Activated gamma-delta T cell treated with anti-CD3 and anti-CD28 coated beads, Interleukin-2, amount 50 U/mL, for 16 hours (primary cell): Measurements from ENCODE around the gene LSS.
"Not testable (repeated sequence)": the region's sequence is repeated elsewhere in the genome, so short reads cannot be mapped to it uniquely, and the experiment has no call there.

Experiments used
- DNase-seq: peaks from one replicate; pipeline ENCODE4 v3.0.0-alpha.2; 2020; ENCODE audit warnings: low read depth

Gene LSS

DNA sequence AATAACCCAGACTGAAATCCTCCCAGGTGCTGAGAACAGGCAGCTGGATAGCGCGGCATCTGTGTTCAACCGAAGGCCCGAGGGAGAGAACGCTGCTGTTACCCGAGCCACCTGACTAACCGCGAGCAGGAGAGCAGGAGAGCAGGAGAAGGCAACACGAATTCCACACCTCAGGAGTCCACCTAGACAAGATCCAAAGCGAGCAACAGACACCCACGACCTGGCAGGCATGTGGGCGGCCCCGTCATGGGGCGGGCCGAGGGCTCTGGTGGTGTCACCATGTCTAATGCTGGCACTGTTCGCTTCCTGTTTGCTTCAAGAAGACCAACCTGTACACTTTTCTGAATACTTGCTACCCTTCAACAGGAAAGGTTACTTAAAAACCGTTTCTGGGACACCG is 23.4 kb downstream of the LSS start:
- no peak for DNase-seq

DNA sequence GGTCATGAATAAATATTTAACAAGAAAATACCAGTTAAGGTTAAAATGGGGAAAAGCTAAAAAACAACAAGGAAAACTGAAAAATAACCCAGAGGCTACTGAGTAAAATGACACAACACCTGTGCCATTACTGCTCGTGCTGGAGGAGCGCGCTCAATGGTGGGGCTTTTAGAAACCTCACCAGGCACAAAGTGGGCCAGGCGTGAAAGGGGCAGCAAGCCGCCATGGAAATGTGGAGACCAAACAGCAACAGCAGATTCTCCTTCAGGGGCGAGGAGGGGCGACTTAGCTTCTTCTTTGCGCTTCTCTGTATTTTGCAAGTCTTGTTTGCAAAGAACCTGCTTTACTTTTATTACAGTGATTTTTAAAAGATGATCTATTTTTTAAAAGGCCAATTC is 25.4 kb downstream of the LSS start:
- DNase-seq, result no peak

DNA sequence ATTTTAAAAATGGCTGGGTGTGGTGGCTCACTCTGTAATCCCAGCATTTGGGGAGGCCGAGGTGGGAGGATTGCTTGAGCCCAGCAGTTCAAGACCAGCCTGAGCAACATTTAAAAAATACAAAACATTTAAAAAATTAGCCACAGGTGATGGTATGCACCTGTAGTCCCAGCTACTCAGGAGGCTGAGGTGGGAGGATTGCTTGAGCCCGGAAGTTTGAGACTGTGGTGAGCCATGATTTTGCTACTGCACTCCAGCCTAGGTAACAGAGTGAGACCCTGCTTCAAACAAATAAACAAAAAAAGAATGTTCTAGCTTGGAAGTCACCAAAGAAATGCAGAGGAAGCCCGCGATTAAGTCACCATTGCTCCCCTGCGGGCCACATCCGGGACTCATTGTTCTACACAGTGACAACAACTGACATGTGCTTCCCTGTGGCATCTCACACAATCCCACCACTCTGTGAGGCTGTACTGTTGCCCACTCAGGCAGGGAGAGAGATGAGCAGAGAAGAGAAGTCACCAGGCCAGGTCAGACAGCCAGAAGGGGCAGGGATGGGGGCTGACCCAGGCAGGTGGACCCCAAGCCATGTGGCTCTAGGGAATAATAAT is 25.9 kb downstream of the LSS start:
- DNase-seq, result no peak

DNA sequence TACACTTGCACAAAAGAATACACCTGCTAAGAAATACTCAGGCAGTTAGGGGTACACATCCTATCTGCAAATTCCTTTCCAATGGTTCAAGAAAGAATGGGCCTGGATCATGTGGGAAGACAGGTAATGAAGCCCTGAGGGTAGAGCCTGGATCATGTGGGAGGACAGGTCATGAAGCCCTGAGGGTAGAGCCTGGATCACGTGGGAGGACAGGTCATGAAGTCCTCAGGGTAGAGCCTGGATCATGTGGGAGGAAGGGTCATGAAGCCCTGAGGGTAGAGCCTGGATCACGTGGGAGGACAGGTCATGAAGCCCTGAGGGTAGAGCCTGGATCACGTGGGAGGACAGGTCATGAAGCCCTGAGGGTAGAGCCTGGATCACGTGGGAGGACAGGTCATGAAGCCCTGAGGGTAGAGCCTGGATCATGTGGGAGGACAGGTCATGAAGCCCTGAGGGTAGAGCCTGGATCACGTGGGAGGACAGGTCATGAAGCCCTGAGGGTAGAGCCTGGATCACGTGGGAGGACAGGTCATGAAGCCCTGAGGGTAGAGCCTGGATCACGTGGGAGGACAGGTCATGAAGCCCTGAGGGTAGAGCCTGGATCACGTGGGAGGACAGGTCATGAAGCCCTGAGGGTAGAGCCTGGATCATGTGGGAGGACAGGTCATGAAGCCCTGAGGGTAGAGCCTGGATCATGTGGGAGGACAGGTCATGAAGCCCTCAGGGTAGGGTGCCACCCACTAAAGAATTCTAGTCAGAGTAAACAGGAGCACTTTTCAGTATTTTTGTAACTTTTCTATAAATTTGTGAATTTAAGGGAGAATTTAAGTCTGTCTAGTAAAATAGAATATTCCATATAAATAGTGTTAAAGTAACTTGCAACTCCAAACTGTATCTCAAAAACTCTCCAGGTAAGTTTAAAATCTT is 27.4 kb downstream of the LSS start:
- DNase-seq, result not testable (repeated sequence)

DNA sequence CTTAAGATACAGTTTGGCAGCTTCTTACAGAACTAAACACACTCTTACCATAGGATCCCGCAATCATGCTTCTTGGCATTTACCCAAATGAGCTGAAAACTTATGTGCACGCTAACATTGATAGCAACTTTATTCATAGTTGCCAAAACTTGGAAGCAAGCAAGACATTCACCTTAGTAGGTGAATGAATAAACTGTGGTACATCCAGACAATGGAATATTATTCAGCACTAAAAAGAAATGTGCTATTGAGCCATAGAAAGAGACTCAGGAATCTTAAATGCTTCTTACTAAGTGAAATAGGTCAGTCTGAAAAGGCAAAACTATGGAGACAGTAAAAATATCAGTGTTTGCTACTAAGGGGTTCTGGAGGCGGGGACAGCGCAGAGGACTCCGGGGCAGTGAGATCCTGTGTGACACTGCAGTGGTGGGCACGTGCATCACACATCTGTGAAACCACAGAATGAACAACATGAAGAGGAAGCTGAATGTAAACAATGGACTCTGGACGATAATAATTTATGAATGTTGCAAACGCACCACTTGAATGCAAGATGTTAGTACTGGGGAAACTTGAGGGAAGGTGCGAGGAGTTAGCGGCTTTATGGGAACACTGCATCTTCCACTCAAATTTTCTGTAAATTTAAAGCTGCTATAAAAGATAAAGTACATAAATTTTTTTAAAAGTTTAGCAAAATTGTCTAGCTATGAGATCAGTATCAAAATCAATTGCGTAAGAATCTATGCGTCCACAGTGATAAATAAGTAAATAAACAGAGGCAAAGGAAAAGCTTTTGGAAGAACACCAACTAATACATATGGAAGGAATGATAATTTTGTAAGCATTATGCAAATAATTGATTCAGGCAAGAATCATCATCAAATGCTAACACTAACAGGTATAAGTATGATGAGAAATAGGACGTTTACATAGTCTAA is 28.9 kb downstream of the LSS start:
- no peak for DNase-seq

DNA sequence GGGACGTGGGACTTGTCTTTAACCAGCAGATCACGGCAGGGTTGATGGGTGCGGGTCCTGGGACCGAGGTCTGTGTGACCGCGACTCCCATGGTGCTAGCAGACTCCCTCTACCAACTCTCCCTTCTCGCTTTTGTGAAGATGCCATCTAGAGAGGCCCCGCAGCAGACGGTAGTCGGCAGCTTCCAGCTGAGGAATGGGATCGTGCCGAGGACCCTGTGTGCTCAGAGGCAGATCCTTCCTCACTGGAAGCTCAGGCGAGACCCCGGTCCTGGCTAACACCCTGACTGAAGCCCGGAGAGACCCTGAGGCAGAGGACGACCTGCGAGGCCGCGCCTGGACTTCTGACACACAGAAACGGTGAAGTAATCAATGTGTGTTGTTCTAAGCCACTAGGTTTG is 31.8 kb downstream of the LSS start:
- DNase-seq, result no peak

DNA sequence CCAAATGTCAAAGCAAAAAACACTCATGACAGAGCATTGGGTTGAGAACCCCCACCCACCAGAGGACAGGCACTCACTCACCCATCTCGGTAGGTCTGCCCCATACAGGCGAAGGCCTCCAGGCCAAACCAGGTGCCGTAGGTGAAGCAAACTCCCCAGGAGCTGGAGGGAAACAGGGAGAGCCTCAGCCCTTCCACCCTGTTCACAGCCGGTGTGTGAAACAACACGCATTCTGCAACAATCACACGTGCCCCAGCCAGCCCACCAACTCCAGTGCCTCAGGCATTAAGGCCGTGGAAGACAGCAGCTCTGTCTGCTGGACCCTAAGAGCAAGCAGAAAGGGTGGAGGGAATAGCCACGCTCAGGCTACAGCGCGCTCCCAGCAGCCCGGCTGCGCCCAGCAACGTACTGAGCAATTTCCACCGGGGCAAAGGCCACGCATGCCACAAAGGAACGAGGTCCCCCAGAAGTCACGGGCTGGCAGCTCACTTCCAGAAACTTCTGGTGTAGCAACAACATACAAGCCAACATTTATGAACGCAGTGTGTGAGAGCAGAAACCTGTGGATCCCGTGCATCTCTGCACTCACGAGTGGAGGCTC is 32.9 kb downstream of the LSS start:
- no peak for DNase-seq

DNA sequence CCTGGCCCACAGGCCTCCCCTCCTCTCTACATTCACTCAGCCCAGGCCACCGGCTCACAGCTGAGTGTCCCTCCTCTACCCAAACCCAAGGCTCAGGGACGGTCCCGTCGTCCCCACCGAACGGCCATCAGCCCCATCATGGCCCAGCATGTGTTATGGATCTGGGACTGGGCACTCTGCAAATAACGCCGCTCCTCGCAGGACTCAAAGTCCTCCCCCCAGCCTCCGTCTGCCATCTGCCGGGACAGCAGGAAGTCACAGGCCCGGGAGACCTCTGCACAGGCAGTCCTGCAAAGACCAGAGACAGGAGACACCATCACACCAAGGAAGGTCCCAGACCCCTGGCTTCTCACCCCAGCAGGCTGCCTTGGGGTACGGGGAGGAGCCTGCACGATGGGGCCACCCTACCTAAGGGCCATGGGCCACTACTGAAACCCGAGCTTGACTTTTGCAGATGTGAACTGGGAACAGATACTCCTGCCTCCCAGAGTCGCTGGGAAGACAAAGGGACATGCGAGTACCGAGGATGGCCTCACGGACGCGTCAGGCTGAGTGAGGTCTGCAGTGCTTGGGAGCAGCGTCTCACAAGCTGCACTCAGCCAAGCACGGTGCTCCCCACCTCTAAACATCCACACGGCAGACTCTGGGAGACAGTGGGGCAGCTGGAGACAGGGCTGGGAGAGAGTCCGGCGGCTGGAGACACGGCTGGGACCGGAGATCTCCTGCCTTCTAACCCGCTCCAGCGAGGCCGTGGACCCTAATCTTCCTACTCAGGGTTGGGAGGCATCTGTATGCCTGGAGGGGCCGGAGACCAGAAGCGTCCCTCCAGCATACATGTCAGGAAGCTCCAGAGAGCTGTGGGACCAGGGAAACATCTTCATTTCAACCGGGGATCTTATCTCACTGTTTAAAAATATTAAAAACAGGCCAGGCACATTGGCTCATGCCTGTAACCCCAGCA is 33.9 kb downstream of the LSS start:
- DNase-seq, result no peak

DNA sequence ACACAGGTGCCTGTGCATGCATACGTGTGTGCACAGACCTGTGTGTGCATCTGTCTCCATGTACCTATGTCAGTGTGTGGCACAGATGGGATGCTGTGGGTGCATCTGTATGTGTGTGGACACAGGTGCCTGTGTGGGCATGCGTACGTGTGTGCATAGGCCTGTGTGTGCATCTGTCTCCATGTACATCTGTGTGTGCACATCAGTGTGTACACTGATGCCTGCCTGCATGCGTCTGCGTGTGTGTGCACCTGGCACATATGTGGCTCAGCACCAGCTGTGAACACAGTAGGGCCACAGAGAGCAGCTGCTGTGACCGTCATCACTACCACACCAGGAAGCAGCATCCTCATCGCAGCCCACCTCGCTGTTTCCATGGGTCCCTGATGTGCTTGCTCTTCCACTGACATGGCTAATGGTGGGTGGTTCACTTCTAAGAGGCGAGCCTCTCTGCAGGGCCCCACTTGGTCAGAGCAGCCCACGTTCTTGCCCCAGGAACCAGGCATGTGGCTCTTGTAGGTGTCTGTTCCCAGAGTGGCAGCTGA is 34.7 kb downstream of the LSS start:
- DNase-seq, result no peak

DNA sequence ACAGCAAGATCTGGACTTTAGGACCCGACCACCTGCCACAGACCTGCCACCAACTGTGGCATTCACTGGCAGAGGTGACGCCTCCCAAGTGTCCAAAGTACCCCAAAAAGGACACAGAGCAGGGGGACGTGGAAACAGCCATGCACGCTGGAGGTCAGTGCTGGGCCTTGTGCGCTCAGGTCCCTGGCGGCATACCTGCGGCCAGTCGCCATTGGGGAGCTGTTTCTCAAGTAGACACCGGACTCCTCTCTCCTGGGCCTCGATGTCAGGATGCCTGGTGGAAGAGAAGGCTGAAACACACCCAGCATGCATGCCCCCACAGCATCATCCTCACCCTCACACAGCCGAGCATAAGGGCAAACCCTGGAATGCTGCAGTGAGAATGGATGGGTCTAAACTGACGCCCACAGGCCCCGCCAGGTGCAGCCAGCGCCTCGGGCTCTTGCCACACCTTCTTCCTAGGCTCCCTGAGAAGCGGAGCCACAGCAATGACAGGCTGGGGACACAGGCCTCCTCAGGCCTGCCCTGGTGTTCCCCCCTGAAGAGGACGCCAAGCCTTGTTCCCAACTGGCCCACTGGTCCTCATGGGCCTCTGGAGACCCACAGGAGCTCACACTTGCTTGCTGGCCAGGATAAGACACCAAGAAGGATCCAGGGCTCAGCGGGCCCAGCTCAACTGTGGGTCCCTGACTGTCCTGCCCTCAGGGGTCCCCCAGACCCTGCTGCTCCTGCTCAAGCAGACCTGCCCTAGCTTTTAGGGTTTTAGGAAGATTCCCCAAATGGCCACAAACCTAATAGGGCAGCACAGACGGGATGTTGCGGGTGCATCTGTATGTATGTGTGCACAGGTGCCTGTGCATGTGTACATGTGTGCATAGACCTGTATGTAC is 36.6 kb downstream of the LSS start:
- no peak for DNase-seq

DNA sequence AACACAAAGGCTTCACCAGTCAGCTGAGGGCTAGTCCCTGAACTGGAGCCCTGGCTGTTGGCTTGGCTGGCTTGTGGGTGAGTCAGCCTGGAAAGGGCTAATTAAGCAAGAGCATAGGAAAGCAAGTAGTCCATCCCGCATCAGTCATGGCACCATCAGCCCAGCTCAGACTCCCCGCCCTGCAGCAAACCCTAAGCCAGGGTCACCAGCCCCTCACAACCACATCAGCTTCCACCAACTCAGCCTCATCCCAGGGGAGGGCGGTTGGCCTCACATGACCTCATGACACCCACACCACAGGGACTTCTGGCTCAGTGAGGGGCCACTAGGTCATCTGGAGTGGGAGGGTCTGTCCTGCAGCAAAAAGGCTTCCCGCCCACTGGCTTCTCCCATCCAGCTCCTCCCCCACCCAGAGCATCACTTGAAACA is 37.3 kb downstream of the LSS start:
- DNase-seq, result no peak

DNA sequence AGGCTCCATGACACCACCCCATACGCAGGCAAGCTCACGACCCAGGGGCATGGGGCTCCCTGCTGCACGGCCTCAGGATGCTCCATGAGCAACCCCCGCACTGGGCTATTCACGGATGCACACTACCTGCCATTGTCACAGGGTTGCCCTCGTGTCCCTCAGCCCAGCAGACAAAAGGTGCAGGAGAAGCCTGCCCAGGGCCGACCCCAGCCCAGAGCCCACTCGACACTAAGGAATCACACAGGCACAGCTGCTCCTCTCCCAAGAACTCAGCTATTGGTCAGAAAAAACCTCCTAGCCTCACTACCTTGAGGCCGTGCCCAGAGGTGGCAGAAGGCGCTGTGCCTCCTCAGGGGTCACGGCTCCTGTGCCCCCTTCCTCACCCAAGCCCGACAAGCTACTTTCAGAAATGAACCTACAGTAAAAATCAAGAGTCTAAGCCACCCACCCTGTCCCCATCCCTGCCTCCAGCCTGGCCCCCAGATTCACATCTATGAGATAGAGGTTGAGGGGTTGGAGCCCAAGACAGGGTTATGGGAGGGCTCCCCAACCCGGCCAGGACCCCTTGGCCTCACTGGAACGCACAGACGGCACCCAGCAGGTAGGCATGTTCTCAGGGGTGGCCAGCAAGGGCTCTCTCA is 38.0 kb downstream of the LSS start:
- no peak for DNase-seq

DNA sequence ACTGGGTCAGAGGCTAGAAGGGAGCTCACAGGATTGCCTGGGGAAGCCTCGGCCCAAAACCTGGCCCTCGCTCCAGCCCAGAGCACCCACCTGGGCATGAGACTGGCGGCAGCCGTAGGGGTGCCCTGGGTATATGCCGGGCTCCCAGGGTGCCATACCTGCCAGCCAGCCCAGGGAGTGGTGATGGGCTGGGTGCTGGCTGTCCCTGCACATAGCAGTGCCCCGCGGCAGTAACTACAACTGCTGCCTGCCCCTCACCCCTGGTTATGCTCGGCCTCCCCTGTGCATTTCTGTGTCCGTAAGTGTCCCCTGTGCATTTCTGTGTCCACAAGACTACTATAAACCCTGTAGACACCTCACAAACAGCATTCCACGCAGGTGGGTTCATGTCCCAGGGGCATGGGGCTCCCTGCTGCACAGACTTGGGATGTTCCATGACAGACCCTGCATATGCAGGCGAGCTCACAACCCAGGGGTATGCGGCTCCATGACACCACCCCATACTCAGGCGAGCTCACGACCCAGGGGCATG is 38.5 kb downstream of the LSS start:
- DNase-seq, result no peak

DNA sequence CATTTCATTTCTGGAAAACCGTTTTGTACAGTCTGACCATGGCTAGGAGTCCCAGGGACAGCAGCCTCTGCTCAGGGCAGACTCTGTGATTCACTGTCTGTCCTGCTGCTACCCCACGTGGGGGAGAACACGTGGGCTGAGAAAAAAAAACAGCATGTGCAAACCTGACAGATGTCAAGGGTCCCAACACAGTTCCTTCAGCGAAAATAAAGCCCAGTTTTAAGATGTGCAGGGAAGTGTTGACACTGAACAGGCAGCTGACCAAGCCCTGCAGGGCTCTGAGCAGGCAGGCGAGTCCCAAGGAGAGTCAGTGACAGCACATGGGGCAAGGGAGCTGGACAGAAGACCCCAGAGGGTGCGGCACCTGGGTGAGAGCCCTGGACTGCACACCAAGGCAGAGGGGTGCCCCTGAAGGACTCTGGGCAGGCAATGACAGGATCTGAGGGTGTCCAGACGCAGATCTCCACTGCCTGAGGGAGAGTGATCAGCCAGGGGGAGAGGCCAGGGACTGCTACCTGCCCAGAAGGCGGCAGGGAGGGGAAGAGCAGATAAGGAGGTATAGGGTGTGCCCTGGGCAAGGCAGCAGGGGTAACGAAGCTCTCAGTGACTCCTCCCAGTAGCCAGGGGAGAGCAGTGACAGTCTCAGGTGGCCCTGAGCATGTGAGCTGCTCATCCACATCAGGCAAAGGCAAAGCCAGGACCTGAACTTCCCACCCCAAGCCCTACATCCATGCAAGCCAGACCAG is 39.2 kb downstream of the LSS start:
- DNase-seq, result no peak

DNA sequence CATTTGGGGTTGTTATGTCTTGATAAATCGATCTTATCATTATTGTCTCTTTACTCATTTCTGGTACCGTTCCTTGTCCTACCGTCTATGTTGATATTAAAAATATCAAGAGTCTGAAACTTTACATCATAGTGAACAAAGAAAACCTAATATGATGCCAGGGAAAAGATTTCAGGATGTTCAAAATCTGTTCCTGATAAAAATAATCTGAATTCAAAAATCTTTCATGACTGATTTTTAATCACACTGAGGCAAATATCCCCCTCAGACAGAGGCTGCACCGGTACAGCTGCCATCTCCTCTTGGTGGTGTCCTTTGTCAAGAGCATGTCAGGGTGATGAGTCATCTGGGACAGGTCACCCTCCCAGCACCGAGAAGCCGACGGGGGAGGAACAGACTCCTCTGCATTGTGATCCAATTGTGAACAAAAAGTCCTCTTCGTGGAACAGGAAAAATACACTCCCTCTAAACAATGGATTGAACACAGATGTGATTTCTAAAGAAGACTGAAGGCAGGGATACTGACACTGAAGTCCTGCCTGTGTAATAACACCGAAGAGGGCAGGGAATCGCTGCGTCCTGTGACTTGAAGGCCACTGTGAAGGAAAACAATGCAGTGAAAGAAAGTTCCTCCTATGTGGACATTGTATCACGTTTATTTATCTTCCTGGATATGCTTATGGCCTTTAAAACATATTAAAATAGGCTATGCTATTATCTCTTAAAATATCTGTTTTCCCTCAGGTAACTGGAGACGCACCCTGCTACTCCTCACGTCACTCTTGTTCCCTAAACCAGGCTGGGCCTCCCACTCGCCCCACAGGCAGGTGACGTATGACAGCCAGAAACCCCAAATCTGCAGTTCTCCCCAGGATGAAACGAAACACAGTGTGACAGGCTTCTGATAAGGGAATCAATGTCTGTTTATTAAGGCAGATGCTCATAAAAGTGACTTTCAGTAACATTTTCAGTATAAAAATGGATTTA is 40.1 kb downstream of the LSS start:
- DNase-seq, result no peak

DNA sequence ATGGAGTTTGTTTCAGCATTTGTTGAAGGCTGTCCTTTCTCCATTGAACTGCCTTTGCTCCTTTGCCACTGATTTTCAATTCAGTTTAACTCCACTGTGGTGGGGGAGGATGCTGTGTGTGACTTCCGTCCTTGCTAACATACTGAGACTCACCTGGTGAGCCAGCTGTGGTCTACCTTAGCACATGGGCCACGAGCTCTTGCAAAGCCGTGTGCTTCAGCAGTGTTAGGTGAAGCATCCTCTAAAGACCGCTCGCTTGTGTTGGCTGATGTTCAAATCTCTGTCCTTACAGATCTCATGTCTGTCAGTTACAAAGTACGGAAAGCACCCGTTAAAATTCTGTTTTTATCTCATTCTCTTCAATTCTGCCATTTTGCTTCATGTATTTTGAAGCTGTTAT is 40.8 kb downstream of the LSS start:
- no peak for DNase-seq

DNA sequence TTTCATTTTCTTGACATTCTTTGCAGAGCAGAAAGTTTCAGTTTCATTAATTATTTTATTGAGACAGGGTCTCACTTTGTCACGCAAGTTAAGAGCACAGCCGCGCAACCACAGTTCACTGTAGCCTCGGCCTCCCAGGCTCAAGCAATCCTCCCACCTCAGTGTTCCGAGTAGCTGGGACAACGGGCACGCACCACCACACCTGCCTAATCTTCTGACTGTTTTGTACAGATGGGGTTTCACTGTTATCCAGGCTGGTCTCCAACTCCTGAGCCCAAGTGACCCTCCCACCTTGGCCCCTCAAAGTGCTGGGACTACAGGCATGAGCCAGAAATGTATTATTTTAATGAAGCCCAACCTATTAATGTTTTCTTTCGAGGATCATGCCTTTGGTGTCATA is 41.3 kb downstream of the LSS start:
- DNase-seq, result no peak
